ENCODE results near the gene C9orf43. TPM values are rescaled to one million over a fixed set of nuclear protein-coding genes. Genes with fewer than 3 reads are reported as not detected.
A peak's percentile ranks its signal among the peaks of the same experiment; 100 is the strongest.
"Not testable (repeated sequence)": the region's sequence is repeated elsewhere in the genome, so short reads cannot be mapped to it uniquely, and the experiment has no call there.

Gene C9orf43
- total RNA-seq, 1 donor from 2014 or later, result 0.14 TPM

DNA sequence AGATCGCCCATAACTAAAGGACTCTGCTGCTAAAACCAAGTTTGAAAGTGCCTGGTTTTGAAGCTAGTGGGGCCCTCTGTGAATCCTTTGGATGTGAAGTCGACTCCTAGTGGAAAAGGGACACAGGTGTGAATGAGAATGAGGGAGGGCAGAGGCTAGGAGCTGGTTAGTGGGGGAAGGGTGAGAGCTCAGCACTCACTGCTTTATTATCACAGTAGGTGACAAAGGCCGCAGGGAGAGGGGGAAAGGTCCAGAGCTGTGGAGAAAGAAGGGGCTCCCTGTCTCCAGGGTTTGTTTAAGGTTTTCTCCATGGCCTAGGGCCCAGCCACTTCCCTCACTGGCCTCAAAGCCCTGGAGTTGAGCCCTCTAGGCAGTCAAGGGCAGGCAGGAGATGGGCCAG, 37.3 kb upstream of the C9orf43 start:
- TF ChIP-seq CTCF (IDR thresholded peaks at IDR 0.05; ENCODE audit: borderline replicate concordance), result no peak
- H3K27ac ChIP-seq (replicated peaks), result no peak overlapping the region
- H3K4me1 ChIP-seq, result peaks cover 24% of the 10 kb centered on the region
- no peaks in the 10 kb centered on the region for H3K9me3 ChIP-seq (replicated peaks)
- H3K27me3 ChIP-seq (ENCODE audit: low read depth), result peaks cover 9% of the 10 kb centered on the region
- H3K4me3 ChIP-seq, result no peak overlapping the region
- DNase-seq, result no peak
- peaks cover 21% of the 10 kb centered on the region for H3K36me3 ChIP-seq
- intact Hi-C loops (cut with micrococcal nuclease), result no loop called here

GRCh38 chr9:113373676-113374392, 36.7 kb upstream of the C9orf43 start:
- H3K27ac ChIP-seq (replicated peaks), result no peak overlapping the region
- no peak for TF ChIP-seq CTCF (IDR thresholded peaks at IDR 0.05; ENCODE audit: borderline replicate concordance)
- no peak for DNase-seq
- H3K4me1 ChIP-seq, result peaks cover 24% of the 10 kb centered on the region
- intact Hi-C loops (cut with micrococcal nuclease), result no loop called here
- no peak overlapping the region for H3K4me3 ChIP-seq
- peaks cover 21% of the 10 kb centered on the region for H3K36me3 ChIP-seq
- no peaks in the 10 kb centered on the region for H3K9me3 ChIP-seq (replicated peaks)
- peaks cover 9% of the 10 kb centered on the region for H3K27me3 ChIP-seq (ENCODE audit: low read depth)

GRCh38 chr9:113375057-113376023, 35.2 kb upstream of the C9orf43 start:
- no peaks in the 10 kb centered on the region for H3K9me3 ChIP-seq (replicated peaks)
- intact Hi-C loops (cut with micrococcal nuclease), result no loop called here
- H3K27ac ChIP-seq (replicated peaks), result no peak overlapping the region
- H3K4me1 ChIP-seq, result peaks cover 15% of the 10 kb centered on the region
- peaks cover 21% of the 10 kb centered on the region for H3K36me3 ChIP-seq
- H3K4me3 ChIP-seq, result peak overlapping the region; percentile 76
- peaks cover 9% of the 10 kb centered on the region for H3K27me3 ChIP-seq (ENCODE audit: low read depth)
- TF ChIP-seq CTCF (IDR thresholded peaks at IDR 0.05; ENCODE audit: borderline replicate concordance), result no peak
- DNase-seq, result no peak

- Histone ChIP-seq H3K27ac (replicated peaks) (peak within 1 kb of the TSS; percentile 70), H3K4me3 (peak within 1 kb of the TSS; percentile 76), H3K36me3 (peaks cover 21% of the 10 kb centered on the region), H3K4me1 (peaks cover 15% of the 10 kb centered on the region), H3K27me3 (ENCODE audit: low read depth) (peaks cover 9% of the 10 kb centered on the region), H3K9me3 (replicated peaks) (no peaks in the 10 kb centered on the region)
- no peak for TF ChIP-seq CTCF (IDR thresholded peaks at IDR 0.05; ENCODE audit: borderline replicate concordance)
- intact Hi-C loops (cut with micrococcal nuclease), result no loop called here
- DNase-seq, result peak; percentile 51
Observed at GRCh38 chr9:113376634-113377567, 33.6 kb upstream of the C9orf43 start, which contains the start of gene HDHD3. Gene HDHD3, minus strand, starts transcription at chr9:113376986. Its CDS starts 2,632 bp downstream, at chr9:113374354.

GRCh38 chr9:113379094-113379828, 31.3 kb upstream of the C9orf43 start:
- H3K9me3 ChIP-seq (replicated peaks); H3K4me3 ChIP-seq; H3K27ac ChIP-seq (replicated peaks); DNase-seq; H3K27me3 ChIP-seq (ENCODE audit: low read depth); H3K36me3 ChIP-seq; intact Hi-C loops (cut with micrococcal nuclease): not testable (repeated sequence)
- H3K4me1 ChIP-seq, result peaks cover 15% of the 10 kb centered on the region

GRCh38 chr9:113379829-113380210, 30.7 kb upstream of the C9orf43 start:
- intact Hi-C loops (cut with micrococcal nuclease); H3K9me3 ChIP-seq (replicated peaks); H3K27ac ChIP-seq (replicated peaks); H3K27me3 ChIP-seq (ENCODE audit: low read depth); H3K36me3 ChIP-seq; DNase-seq; H3K4me3 ChIP-seq: not testable (repeated sequence)
- peaks cover 15% of the 10 kb centered on the region for H3K4me1 ChIP-seq

Measured in left ventricle myocardium inferior (tissue), 1 donor.